OCI-LY3 (cell line): ENCODE data around the gene TRIO.

Experiments
- H2AFZ ChIP-seq: fragments of 200-600, 300-600 bp; shearing (Covaris generic); 2 replicates; pipeline ENCODE4 v1.6.0; 2014; ENCODE audit warnings: antibody characterized with exemption, low read depth, low read length
- H3K27ac ChIP-seq: fragments of 200-600, 300-600 bp; sonication (generic); 2 replicates; pipeline ENCODE4 v1.5.1; 2014; ENCODE audit warnings: mild to moderate bottlenecking, low read length, moderate library complexity, mixed read lengths
- H3K27me3 ChIP-seq: fragments of 200-600, 300-600 bp; sonication (generic); 2 replicates; pipeline ENCODE4 v1.6.1; 2014; ENCODE audit warnings: low read depth, low read length, mixed read lengths
- H3K36me3 ChIP-seq: fragments of 200-600, 300-600 bp; sonication (generic); replicated peaks from 2 replicates; pipeline ENCODE3; 2014; ENCODE audit warnings: low read depth, low read length, mixed read lengths
- H3K4me1 ChIP-seq: fragments of 300-600, 200-600 bp; sonication (generic); 2 replicates; pipeline ENCODE4 v1.6.1; 2014; ENCODE audit warnings: low read length, mixed read lengths
- H3K4me2 ChIP-seq: fragments of 200-600, 300-600 bp; sonication (generic); 2 replicates; pipeline ENCODE4 v1.6.1; 2014; ENCODE audit warnings: low read length, mixed read lengths
- H3K4me3 ChIP-seq: fragments of 300-600, 200-600 bp; sonication (generic); 2 replicates; pipeline ENCODE4 v1.5.1; 2014; ENCODE audit warnings: antibody characterized with exemption, mild to moderate bottlenecking, low read length, moderate library complexity
- H3K79me2 ChIP-seq: fragments of 300-600, 200-600 bp; shearing (Covaris generic); 2 replicates; pipeline ENCODE4 v1.6.1; 2014; ENCODE audit warnings: mild to moderate bottlenecking, low read length, mixed read lengths
- H3K9ac ChIP-seq: fragments of 300-600, 200-600 bp; shearing (Covaris generic); 2 replicates; pipeline ENCODE4 v1.6.0; 2014; ENCODE audit warnings: mild to moderate bottlenecking, low read length, moderate library complexity
- H3K9me3 ChIP-seq: fragments of 200-600, 300-600 bp; shearing (Covaris generic); 2 replicates; pipeline ENCODE4 v1.6.1; 2014; ENCODE audit warnings: low read length, mixed read lengths; ENCODE audit not compliant: insufficient read depth
- H4K20me1 ChIP-seq: fragments of 200-600, 300-600 bp; sonication (generic); 2 replicates; pipeline ENCODE4 v1.6.1; 2016; ENCODE audit warnings: low read length, mixed read lengths; ENCODE audit not compliant: insufficient read depth
- EZH2phosphoT487 ChIP-seq: fragments of 200-600 bp; shearing (Covaris generic); IDR thresholded peaks from 2 replicates; pipeline ENCODE4 v1.6.1; 2018; ENCODE audit warnings: antibody characterized with exemption, mixed run types, low read depth
- TF ChIP-seq, protein P1 (sequence below): fragments of 200-600, 300-600 bp; sonication (generic); IDR thresholded peaks from 2 replicates; pipeline ENCODE4 v1.5.1; 2014; ENCODE audit warnings: antibody characterized with exemption, low read length, low read depth

Gene TRIO

DNA sequence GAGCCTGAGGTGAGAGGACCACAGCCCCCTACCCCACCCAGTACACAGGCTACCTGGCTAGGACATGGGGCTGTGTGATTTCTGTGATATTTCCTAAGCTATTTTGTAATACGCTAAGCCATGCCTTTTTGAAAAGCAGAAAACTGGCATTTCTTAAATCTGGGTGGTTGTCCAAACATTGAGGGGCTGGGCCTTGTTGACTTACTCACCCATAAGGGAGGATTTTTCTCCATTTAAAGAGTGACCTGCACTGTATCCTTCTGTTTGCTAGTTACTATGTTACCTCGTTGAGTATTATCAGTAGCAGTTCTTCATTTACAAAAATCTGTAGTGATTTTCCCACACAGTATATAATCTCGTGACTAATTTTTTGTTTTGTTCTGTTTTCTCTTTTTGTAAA lies 321.0 kb downstream of the TRIO start:
- Histone ChIP-seq H3K9ac (no peak overlapping the region), H3K36me3 (no peaks in the 10 kb centered on the region), H3K4me2 (no peak overlapping the region), H3K4me1 (no peaks in the 10 kb centered on the region), H4K20me1 (no peaks in the 10 kb centered on the region), H3K9me3 (no peaks in the 10 kb centered on the region), H3K4me3 (no peak overlapping the region), H3K27me3 (no peaks in the 10 kb centered on the region), H3K27ac (no peak overlapping the region), H3K79me2 (no peaks in the 10 kb centered on the region), H2AFZ (no peak overlapping the region)
- TF ChIP-seq EZH2phosphoT487, result no peak
- TF ChIP-seq, protein P1, sequence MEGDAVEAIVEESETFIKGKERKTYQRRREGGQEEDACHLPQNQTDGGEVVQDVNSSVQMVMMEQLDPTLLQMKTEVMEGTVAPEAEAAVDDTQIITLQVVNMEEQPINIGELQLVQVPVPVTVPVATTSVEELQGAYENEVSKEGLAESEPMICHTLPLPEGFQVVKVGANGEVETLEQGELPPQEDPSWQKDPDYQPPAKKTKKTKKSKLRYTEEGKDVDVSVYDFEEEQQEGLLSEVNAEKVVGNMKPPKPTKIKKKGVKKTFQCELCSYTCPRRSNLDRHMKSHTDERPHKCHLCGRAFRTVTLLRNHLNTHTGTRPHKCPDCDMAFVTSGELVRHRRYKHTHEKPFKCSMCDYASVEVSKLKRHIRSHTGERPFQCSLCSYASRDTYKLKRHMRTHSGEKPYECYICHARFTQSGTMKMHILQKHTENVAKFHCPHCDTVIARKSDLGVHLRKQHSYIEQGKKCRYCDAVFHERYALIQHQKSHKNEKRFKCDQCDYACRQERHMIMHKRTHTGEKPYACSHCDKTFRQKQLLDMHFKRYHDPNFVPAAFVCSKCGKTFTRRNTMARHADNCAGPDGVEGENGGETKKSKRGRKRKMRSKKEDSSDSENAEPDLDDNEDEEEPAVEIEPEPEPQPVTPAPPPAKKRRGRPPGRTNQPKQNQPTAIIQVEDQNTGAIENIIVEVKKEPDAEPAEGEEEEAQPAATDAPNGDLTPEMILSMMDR, result no peak

DNA sequence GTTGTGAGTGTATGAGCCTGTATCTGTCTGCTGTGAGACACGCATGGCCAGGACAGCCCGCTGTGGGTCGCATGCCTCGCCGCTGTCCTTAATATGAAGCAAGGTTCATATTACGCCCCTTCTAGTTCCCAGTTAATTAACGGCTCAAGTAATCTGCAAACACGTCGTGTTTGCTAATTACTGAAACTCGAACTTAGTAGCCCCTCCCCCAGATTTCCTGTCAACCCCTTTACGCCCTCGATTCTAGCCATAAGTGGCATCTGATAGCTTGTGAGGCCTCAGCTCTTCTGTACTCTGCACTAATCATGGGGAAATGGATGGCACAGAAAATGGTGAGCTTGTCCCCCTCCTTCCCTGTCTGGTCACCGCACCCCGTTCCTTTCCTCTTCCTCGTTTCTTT lies 321.5 kb downstream of the TRIO start:
- Histone ChIP-seq H2AFZ (no peak overlapping the region), H3K4me2 (no peak overlapping the region), H3K9me3 (no peaks in the 10 kb centered on the region), H3K27ac (no peak overlapping the region), H3K79me2 (no peaks in the 10 kb centered on the region), H3K36me3 (no peaks in the 10 kb centered on the region), H3K27me3 (0 out of 2 replicates have a peak, but pooled peaks cover under 1% of the 10 kb centered on the region), H3K9ac (no peak overlapping the region), H3K4me3 (no peak overlapping the region), H4K20me1 (no peaks in the 10 kb centered on the region), H3K4me1 (no peaks in the 10 kb centered on the region)
- TF ChIP-seq, protein P1, result no peak
- no peak for TF ChIP-seq EZH2phosphoT487

DNA sequence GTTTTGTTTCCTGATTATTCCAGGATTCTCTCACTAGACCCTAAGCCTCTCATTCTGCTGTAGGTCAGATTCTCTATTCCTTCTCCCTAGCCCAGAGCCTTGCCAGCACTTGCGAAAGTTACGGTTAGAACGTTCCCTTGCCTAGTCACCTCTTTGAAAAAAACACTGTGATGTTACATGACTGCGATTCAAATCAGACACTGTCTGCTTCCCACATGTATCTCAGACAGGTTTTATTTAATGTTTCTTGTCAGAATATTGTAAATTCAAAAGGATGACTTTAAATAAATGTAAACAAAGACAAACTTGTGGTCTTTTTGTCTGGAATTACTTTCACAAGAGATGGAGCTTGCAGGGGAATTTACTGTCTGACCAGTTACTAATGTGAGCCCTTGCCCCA lies 322.0 kb downstream of the TRIO start:
- no peak overlapping the region for H3K27ac ChIP-seq
- TF ChIP-seq, protein P1, result no peak
- no peak for TF ChIP-seq EZH2phosphoT487
- H3K79me2 ChIP-seq, result no peaks in the 10 kb centered on the region
- H3K4me3 ChIP-seq, result no peak overlapping the region
- no peak overlapping the region for H3K4me2 ChIP-seq
- H3K9ac ChIP-seq, result no peak overlapping the region
- H2AFZ ChIP-seq, result no peak overlapping the region
- no peaks in the 10 kb centered on the region for H3K4me1 ChIP-seq
- H4K20me1 ChIP-seq, result no peaks in the 10 kb centered on the region
- H3K27me3 ChIP-seq, result peaks cover 5% of the 10 kb centered on the region; the same call in 1 of the 2 replicates
- no peaks in the 10 kb centered on the region for H3K9me3 ChIP-seq
- H3K36me3 ChIP-seq, result no peaks in the 10 kb centered on the region

DNA sequence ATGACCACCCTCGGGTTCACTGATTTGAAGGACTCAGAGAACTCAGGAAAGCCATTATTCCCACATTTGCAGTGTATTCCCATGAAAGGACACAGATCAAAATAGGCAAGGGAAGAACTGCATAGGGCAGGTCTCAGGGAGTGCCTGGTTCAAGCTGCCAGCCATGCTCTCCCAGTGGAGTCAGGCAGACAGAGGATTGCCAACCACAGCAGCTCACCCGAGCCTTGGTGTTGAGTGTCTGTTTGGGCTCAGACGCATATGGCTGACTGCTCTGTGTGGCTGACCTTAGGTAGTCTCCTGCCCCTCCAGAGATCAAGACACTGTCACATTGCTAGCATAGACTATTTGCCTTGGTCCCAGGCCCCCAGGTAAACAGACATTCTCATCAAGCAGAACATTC lies 322.6 kb downstream of the TRIO start:
- no peaks in the 10 kb centered on the region for H3K4me1 ChIP-seq
- no peaks in the 10 kb centered on the region for H4K20me1 ChIP-seq
- no peaks in the 10 kb centered on the region for H3K79me2 ChIP-seq
- H3K27me3 ChIP-seq, result peaks cover 8% of the 10 kb centered on the region; the same call in 1 of the 2 replicates
- no peaks in the 10 kb centered on the region for H3K36me3 ChIP-seq
- TF ChIP-seq EZH2phosphoT487, result no peak
- TF ChIP-seq, protein P1, result no peak
- no peaks in the 10 kb centered on the region for H3K9me3 ChIP-seq
- no peak overlapping the region for H3K4me2 ChIP-seq
- H2AFZ ChIP-seq, result no peak overlapping the region
- no peak overlapping the region for H3K9ac ChIP-seq
- no peak overlapping the region for H3K4me3 ChIP-seq
- H3K27ac ChIP-seq, result no peak overlapping the region
